ENCODE data around the gene TSPYL6.
"Not testable (repeated sequence)": the region's sequence is repeated elsewhere in the genome, so short reads cannot be mapped to it uniquely, and the experiment has no call there.

TSPYL6 gene

GRCh38 chr2:54256091-54256694 lies at the start of gene TSPYL6:
TSPYL6 (minus strand) TSS chr2:54256229; CDS start chr2:54256151, 78 bp downstream.
- no peak for DNase-seq

- no peak for DNase-seq
Measured at GRCh38 chr2:54303631-54304030, 47.6 kb upstream of the TSPYL6 start.

GRCh38 chr2:54298514-54298913 lies 42.5 kb upstream of the TSPYL6 start:
- DNase-seq: no peak

- DNase-seq: no peak
Measured at GRCh38 chr2:54295911-54296310, 39.9 kb upstream of the TSPYL6 start.

GRCh38 chr2:54294665-54295064 lies 38.6 kb upstream of the TSPYL6 start:
- not testable (repeated sequence) for DNase-seq

GRCh38 chr2:54290356-54291025 lies 34.5 kb upstream of the TSPYL6 start:
- no peak for DNase-seq

- DNase-seq: no peak
Measured at GRCh38 chr2:54289917-54290316, 33.9 kb upstream of the TSPYL6 start.

GRCh38 chr2:54287532-54287931 lies 31.5 kb upstream of the TSPYL6 start:
- no peak for DNase-seq

- no peak for DNase-seq
Measured at GRCh38 chr2:54285451-54285850, 29.4 kb upstream of the TSPYL6 start.

GRCh38 chr2:54284826-54285225 lies 28.8 kb upstream of the TSPYL6 start:
- no peak for DNase-seq

- DNase-seq: no peak
Measured at GRCh38 chr2:54279385-54279784, 23.4 kb upstream of the TSPYL6 start.

GRCh38 chr2:54275541-54275940 lies 19.5 kb upstream of the TSPYL6 start:
- DNase-seq: no peak

GRCh38 chr2:54274781-54275242 lies 18.8 kb upstream of the TSPYL6 start:
- DNase-seq: no peak

GRCh38 chr2:54271843-54272627 lies 16.0 kb upstream of the TSPYL6 start:
- DNase-seq: no peak

GRCh38 chr2:54271189-54271588 lies 15.2 kb upstream of the TSPYL6 start:
- DNase-seq: no peak

GRCh38 chr2:54267577-54267976 lies 11.5 kb upstream of the TSPYL6 start:
- no peak for DNase-seq

- not testable (repeated sequence) for DNase-seq
Measured at GRCh38 chr2:54265081-54265480, 9.1 kb upstream of the TSPYL6 start.

GRCh38 chr2:54262015-54262765 lies 6.2 kb upstream of the TSPYL6 start:
- DNase-seq: no peak

- no peak for DNase-seq
Measured at GRCh38 chr2:54261537-54261936, 5.5 kb upstream of the TSPYL6 start.

- DNase-seq: no peak
Measured at GRCh38 chr2:54260241-54260595, 4.2 kb upstream of the TSPYL6 start.

- DNase-seq: no peak
Measured at GRCh38 chr2:54259413-54260240, 3.6 kb upstream of the TSPYL6 start.

GRCh38 chr2:54258166-54258565 lies 2.1 kb upstream of the TSPYL6 start:
- DNase-seq: no peak
